Measurements from ENCODE around the gene CYP4V2. TPM values are rescaled to one million over a fixed set of nuclear protein-coding genes. Genes with fewer than 3 reads are reported as not detected.
A peak's percentile ranks its signal among the peaks of the same experiment; 100 is the strongest.

Gene CYP4V2
- polyA plus RNA-seq, 4 donors = 19.5 to 49.9 (median 25.8) TPM

GRCh38 chr4:186151499-186151898, 39.9 kb upstream of the CYP4V2 start:
- no peak for FAIRE-seq
- Histone ChIP-seq H3K27me3 (ENCODE audit: control insufficient read depth in 3 of 3, insufficient read depth in 3 of 3, low read length in 3 of 3) (peaks cover 0 to 2% (median 0%) of the 10 kb centered on the region in 3 donors), H3K36me3 (ENCODE audit: control insufficient read depth in 3 of 3, insufficient read depth in 2 of 3, low read depth in 1 of 3, low read length in 3 of 3) (peaks cover 0 to 32% (median 0%) of the 10 kb centered on the region in 3 donors), H3K27ac (ENCODE audit: low read depth in 1 of 3, low read length in 2 of 3) (no peak overlapping the region), H3K4me3 (ENCODE audit: low read depth in 1 of 3, low read length in 3 of 3) (no peak overlapping the region), H3K9me3 (ENCODE audit: control insufficient read depth in 2 of 2, insufficient read depth in 1 of 2, low read depth in 1 of 2, low read length in 1 of 2) (no peaks in the 10 kb centered on the region), H3K4me1 (ENCODE audit: control insufficient read depth in 3 of 3, insufficient read depth in 2 of 3, low read depth in 1 of 3, low read length in 2 of 3) (no peaks in the 10 kb centered on the region)
- DNase-seq = no peak
- 88 to 93% (median 89%) methylated on average over 7 of the region's 7 CpGs for WGBS, 3 donors

GRCh38 chr4:186158021-186158813, 33.1 kb upstream of the CYP4V2 start:
- Histone ChIP-seq H3K4me1 (ENCODE audit: control insufficient read depth in 3 of 3, insufficient read depth in 2 of 3, low read depth in 1 of 3, low read length in 2 of 3) (no peaks in the 10 kb centered on the region), H3K36me3 (ENCODE audit: control insufficient read depth in 3 of 3, insufficient read depth in 2 of 3, low read depth in 1 of 3, low read length in 3 of 3) (peaks cover 0 to 58% (median 0%) of the 10 kb centered on the region in 3 donors), H3K9me3 (ENCODE audit: control insufficient read depth in 2 of 2, insufficient read depth in 1 of 2, low read depth in 1 of 2, low read length in 1 of 2) (no peaks in the 10 kb centered on the region), H3K27ac (ENCODE audit: low read depth in 1 of 3, low read length in 2 of 3) (no peak overlapping the region), H3K27me3 (ENCODE audit: control insufficient read depth in 3 of 3, insufficient read depth in 3 of 3, low read length in 3 of 3) (no peaks in the 10 kb centered on the region), H3K4me3 (ENCODE audit: low read depth in 1 of 3, low read length in 3 of 3) (no peak overlapping the region)
- WGBS, 3 donors = 84 to 88% (median 85%) methylated on average over 17 of the region's 17 CpGs
- FAIRE-seq (no peak), DNase-seq (no peak)

GRCh38 chr4:186158966-186159365, 32.4 kb upstream of the CYP4V2 start:
- H3K4me3 ChIP-seq (ENCODE audit: low read depth in 1 of 3, low read length in 3 of 3) = no peak overlapping the region
- no peak for FAIRE-seq

GRCh38 chr4:186159613-186160012, 31.8 kb upstream of the CYP4V2 start:
- 82 to 85% (median 83%) methylated on average over 6 of the region's 6 CpGs for WGBS, 3 donors
- DNase-seq (no peak), FAIRE-seq (no peak)
- no peak overlapping the region for H3K4me3 ChIP-seq (ENCODE audit: low read depth in 1 of 3, low read length in 3 of 3)
- H3K27ac ChIP-seq (ENCODE audit: low read depth in 1 of 3, low read length in 2 of 3) = no peak overlapping the region
- no peaks in the 10 kb centered on the region for H3K27me3 ChIP-seq (ENCODE audit: control insufficient read depth in 3 of 3, insufficient read depth in 3 of 3, low read length in 3 of 3)
- H3K4me1 ChIP-seq (ENCODE audit: control insufficient read depth in 3 of 3, insufficient read depth in 2 of 3, low read depth in 1 of 3, low read length in 2 of 3) = no peaks in the 10 kb centered on the region
- peaks cover 0 to 58% (median 0%) of the 10 kb centered on the region in 3 donors for H3K36me3 ChIP-seq (ENCODE audit: control insufficient read depth in 3 of 3, insufficient read depth in 2 of 3, low read depth in 1 of 3, low read length in 3 of 3)
- H3K9me3 ChIP-seq (ENCODE audit: control insufficient read depth in 2 of 2, insufficient read depth in 1 of 2, low read depth in 1 of 2, low read length in 1 of 2) = no peaks in the 10 kb centered on the region

More at GRCh38 chr4:186158966-186159365, 32.4 kb upstream of the CYP4V2 start:
- DNase-seq = no peak
- Histone ChIP-seq H3K27ac (ENCODE audit: low read depth in 1 of 3, low read length in 2 of 3) (no peak overlapping the region), H3K27me3 (ENCODE audit: control insufficient read depth in 3 of 3, insufficient read depth in 3 of 3, low read length in 3 of 3) (no peaks in the 10 kb centered on the region), H3K36me3 (ENCODE audit: control insufficient read depth in 3 of 3, insufficient read depth in 2 of 3, low read depth in 1 of 3, low read length in 3 of 3) (peaks cover 0 to 57% (median 0%) of the 10 kb centered on the region in 3 donors), H3K4me1 (ENCODE audit: control insufficient read depth in 3 of 3, insufficient read depth in 2 of 3, low read depth in 1 of 3, low read length in 2 of 3) (no peaks in the 10 kb centered on the region), H3K9me3 (ENCODE audit: control insufficient read depth in 2 of 2, insufficient read depth in 1 of 2, low read depth in 1 of 2, low read length in 1 of 2) (no peaks in the 10 kb centered on the region)
- WGBS, 3 donors = 80 to 83% (median 81%) methylated on average over 5 of the region's 5 CpGs

- peak in 1 of 2 donors; percentile 55 for DNase-seq
- H3K27ac ChIP-seq (ENCODE audit: low read depth in 1 of 3, low read length in 2 of 3) = no peak overlapping the region
These were observed 30.2 kb upstream of the CYP4V2 start for GRCh38 chr4:186161138-186161537.

GRCh38 chr4:186166852-186167512, 24.4 kb upstream of the CYP4V2 start:
- peaks cover 0 to 37% (median 0%) of the 10 kb centered on the region in 3 donors for H3K36me3 ChIP-seq (ENCODE audit: control insufficient read depth in 3 of 3, insufficient read depth in 2 of 3, low read depth in 1 of 3, low read length in 3 of 3)
- peak overlapping the region in 1 of 3 donors; percentile 15 for H3K27ac ChIP-seq (ENCODE audit: low read depth in 1 of 3, low read length in 2 of 3)
- WGBS, 3 donors = 87 to 92% (median 87%) methylated on average over 15 of the region's 15 CpGs
- no peaks in the 10 kb centered on the region for H3K27me3 ChIP-seq (ENCODE audit: control insufficient read depth in 3 of 3, insufficient read depth in 3 of 3, low read length in 3 of 3)
- no peaks in the 10 kb centered on the region for H3K9me3 ChIP-seq (ENCODE audit: control insufficient read depth in 2 of 2, insufficient read depth in 1 of 2, low read depth in 1 of 2, low read length in 1 of 2)
- DNase-seq = peak in 1 of 2 donors; percentile 56
- no peak for FAIRE-seq
- no peak overlapping the region for H3K4me3 ChIP-seq (ENCODE audit: low read depth in 1 of 3, low read length in 3 of 3)
- peaks cover 0 to 10% (median 0%) of the 10 kb centered on the region in 3 donors for H3K4me1 ChIP-seq (ENCODE audit: control insufficient read depth in 3 of 3, insufficient read depth in 2 of 3, low read depth in 1 of 3, low read length in 2 of 3)

More at GRCh38 chr4:186161138-186161537, 30.2 kb upstream of the CYP4V2 start:
- Histone ChIP-seq H3K36me3 (ENCODE audit: control insufficient read depth in 3 of 3, insufficient read depth in 2 of 3, low read depth in 1 of 3, low read length in 3 of 3) (peaks cover 0 to 58% (median 0%) of the 10 kb centered on the region in 3 donors), H3K9me3 (ENCODE audit: control insufficient read depth in 2 of 2, insufficient read depth in 1 of 2, low read depth in 1 of 2, low read length in 1 of 2) (no peaks in the 10 kb centered on the region), H3K27me3 (ENCODE audit: control insufficient read depth in 3 of 3, insufficient read depth in 3 of 3, low read length in 3 of 3) (no peaks in the 10 kb centered on the region), H3K4me3 (ENCODE audit: low read depth in 1 of 3, low read length in 3 of 3) (no peak overlapping the region), H3K4me1 (ENCODE audit: control insufficient read depth in 3 of 3, insufficient read depth in 2 of 3, low read depth in 1 of 3, low read length in 2 of 3) (no peaks in the 10 kb centered on the region)
- 2 to 38% (median 18%) methylated on average over 6 of the region's 6 CpGs for WGBS, 3 donors
- FAIRE-seq = no peak

- Histone ChIP-seq H3K4me1 (ENCODE audit: control insufficient read depth in 3 of 3, insufficient read depth in 2 of 3, low read depth in 1 of 3, low read length in 2 of 3) (peaks cover 0 to 10% (median under 1%) of the 10 kb centered on the region in 3 donors), H3K27ac (ENCODE audit: low read depth in 1 of 3, low read length in 2 of 3) (peak overlapping the region in 1 of 3 donors; percentile 3), H3K9me3 (ENCODE audit: control insufficient read depth in 2 of 2, insufficient read depth in 1 of 2, low read depth in 1 of 2, low read length in 1 of 2) (no peaks in the 10 kb centered on the region), H3K4me3 (ENCODE audit: low read depth in 1 of 3, low read length in 3 of 3) (no peak overlapping the region), H3K36me3 (ENCODE audit: control insufficient read depth in 3 of 3, insufficient read depth in 2 of 3, low read depth in 1 of 3, low read length in 3 of 3) (peaks cover 0 to 32% (median 0%) of the 10 kb centered on the region in 3 donors), H3K27me3 (ENCODE audit: control insufficient read depth in 3 of 3, insufficient read depth in 3 of 3, low read length in 3 of 3) (no peaks in the 10 kb centered on the region)
- FAIRE-seq = no peak
- 90 to 91% (median 90%) methylated on average over 5 of the region's 5 CpGs for WGBS, 3 donors
- no peak for DNase-seq
These were observed 23.8 kb upstream of the CYP4V2 start for GRCh38 chr4:186167605-186168004.

GRCh38 chr4:186168750-186169149, 22.6 kb upstream of the CYP4V2 start:
- Histone ChIP-seq H3K4me1 (ENCODE audit: control insufficient read depth in 3 of 3, insufficient read depth in 2 of 3, low read depth in 1 of 3, low read length in 2 of 3) (peaks cover 0 to 10% (median 3%) of the 10 kb centered on the region in 3 donors), H3K27ac (ENCODE audit: low read depth in 1 of 3, low read length in 2 of 3) (no peak overlapping the region), H3K36me3 (ENCODE audit: control insufficient read depth in 3 of 3, insufficient read depth in 2 of 3, low read depth in 1 of 3, low read length in 3 of 3) (peaks cover 0 to 24% (median 0%) of the 10 kb centered on the region in 3 donors), H3K9me3 (ENCODE audit: control insufficient read depth in 2 of 2, insufficient read depth in 1 of 2, low read depth in 1 of 2, low read length in 1 of 2) (no peaks in the 10 kb centered on the region), H3K27me3 (ENCODE audit: control insufficient read depth in 3 of 3, insufficient read depth in 3 of 3, low read length in 3 of 3) (no peaks in the 10 kb centered on the region), H3K4me3 (ENCODE audit: low read depth in 1 of 3, low read length in 3 of 3) (no peak overlapping the region)
- WGBS, 3 donors = 90 to 93% (median 90%) methylated on average over 9 of the region's 9 CpGs
- FAIRE-seq (no peak), DNase-seq (no peak)

Data from small intestine (tissue), 7 donors.